DND-41 (cell line): ENCODE results near the gene PHF14.

Experiments
- CTCF ChIP-seq: IDR thresholded peaks from 2 replicates; pipeline ENCODE4 v1.5.1; 2012; ENCODE audit warnings: borderline replicate concordance, low read length, moderate library complexity, mild to moderate bottlenecking; ENCODE audit not compliant: poor library complexity, severe bottlenecking; ENCODE audit errors: extremely low read depth
- EZH2 ChIP-seq: IDR thresholded peaks from 3 replicates; pipeline ENCODE4 v1.6.1; 2012; ENCODE audit warnings: borderline replicate concordance, low read depth, mild to moderate bottlenecking, moderate library complexity, low read length, inconsistent platforms; ENCODE audit not compliant: severe bottlenecking

- TF ChIP-seq CTCF = no peak
- TF ChIP-seq EZH2 = no peak
Observed at GRCh38 chr7:11077816-11078215, 104.1 kb downstream of the PHF14 start.
